ENCODE data around the gene FBXL7. TPM values are rescaled to one million over a fixed set of nuclear protein-coding genes. Genes with fewer than 3 reads are reported as not detected.

The FBXL7 gene
- total RNA-seq, 4 donors from 2014 or later: 14.2 to 32.1 (median 24.9) TPM

DNA sequence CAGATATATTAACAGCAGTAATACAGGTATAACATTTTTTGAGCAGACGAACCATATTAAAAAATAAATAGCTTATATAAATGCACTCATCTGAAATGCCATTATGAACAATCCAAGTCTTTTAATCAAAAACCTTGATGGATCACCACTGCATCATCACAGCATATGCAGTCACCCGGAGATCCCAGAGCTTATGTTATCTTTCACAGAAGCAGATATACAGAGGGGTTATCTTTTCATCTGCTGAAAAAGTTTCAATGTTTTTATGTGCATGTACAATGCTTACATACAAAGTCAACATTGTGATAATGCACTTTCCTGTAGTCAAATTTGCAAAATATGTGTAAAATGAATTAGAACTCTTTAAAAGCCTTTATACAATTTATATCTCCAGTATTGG lies 211.9 kb downstream of the FBXL7 start:
- 91 to 97% methylated on average over 2 of the region's 2 CpGs for WGBS, 2 donors (ENCODE audit: low coverage in 1 of 2)
- H3K4me3 ChIP-seq: no peak overlapping the region
- no peaks in the 10 kb centered on the region for H3K36me3 ChIP-seq
- peaks cover 0 to 28% (median 3%) of the 10 kb centered on the region in 3 donors for H3K4me1 ChIP-seq
- no peak for ATAC-seq
- no peaks in the 10 kb centered on the region for H3K27me3 ChIP-seq
- no peak for TF ChIP-seq POLR2AphosphoS5 (IDR thresholded peaks at IDR 0.05)
- no peak for TF ChIP-seq POLR2A (IDR thresholded peaks at IDR 0.05)
- TF ChIP-seq, protein P1, sequence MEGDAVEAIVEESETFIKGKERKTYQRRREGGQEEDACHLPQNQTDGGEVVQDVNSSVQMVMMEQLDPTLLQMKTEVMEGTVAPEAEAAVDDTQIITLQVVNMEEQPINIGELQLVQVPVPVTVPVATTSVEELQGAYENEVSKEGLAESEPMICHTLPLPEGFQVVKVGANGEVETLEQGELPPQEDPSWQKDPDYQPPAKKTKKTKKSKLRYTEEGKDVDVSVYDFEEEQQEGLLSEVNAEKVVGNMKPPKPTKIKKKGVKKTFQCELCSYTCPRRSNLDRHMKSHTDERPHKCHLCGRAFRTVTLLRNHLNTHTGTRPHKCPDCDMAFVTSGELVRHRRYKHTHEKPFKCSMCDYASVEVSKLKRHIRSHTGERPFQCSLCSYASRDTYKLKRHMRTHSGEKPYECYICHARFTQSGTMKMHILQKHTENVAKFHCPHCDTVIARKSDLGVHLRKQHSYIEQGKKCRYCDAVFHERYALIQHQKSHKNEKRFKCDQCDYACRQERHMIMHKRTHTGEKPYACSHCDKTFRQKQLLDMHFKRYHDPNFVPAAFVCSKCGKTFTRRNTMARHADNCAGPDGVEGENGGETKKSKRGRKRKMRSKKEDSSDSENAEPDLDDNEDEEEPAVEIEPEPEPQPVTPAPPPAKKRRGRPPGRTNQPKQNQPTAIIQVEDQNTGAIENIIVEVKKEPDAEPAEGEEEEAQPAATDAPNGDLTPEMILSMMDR (IDR thresholded peaks at IDR 0.05): no peak
- TF ChIP-seq EP300 (IDR thresholded peaks at IDR 0.05): no peak
- H3K9me3 ChIP-seq: no peaks in the 10 kb centered on the region
- no peak overlapping the region for H3K27ac ChIP-seq

DNA sequence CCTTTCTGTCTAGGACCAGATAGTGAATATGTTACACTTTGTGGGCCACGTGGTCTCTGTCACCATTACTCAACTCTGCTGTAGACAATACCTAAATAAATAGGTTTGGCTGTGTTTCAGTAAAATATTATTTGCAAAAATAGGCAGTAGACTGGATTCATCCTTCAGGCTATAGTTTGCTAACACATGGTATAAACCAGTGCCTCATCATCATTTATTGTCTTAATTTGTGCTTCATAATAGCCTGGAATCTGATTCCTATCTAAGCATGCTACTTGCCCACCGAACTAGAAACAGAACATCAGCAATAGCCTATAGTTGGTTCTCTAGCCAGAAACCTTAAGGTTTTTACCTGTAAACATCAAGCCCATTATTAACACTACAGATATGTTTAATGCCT lies 215.6 kb downstream of the FBXL7 start:
- no peak for ATAC-seq
- no peak for TF ChIP-seq EP300 (IDR thresholded peaks at IDR 0.05)
- TF ChIP-seq POLR2A (IDR thresholded peaks at IDR 0.05): no peak
- no peak for TF ChIP-seq POLR2AphosphoS5 (IDR thresholded peaks at IDR 0.05)
- TF ChIP-seq, protein P1 (IDR thresholded peaks at IDR 0.05): no peak

DNA sequence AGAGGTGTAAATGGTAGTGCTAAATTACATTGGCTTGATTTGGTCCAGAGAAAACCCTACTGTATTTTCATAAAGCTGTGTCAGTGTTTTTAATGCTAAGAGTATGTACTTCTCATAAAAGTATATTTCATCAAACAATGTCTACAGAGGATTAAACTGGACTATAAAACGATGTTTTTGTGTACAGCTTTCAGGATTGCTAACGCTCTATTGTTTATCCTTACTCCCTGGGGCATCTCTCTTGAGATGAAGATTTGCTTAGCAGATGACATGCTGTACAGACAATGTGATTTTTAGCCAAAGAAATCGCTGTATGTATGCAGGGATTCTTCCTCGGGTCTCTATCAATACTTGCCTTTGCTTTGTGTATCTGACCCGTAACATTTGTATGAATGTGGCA lies 216.0 kb downstream of the FBXL7 start:
- no peak for TF ChIP-seq POLR2A (IDR thresholded peaks at IDR 0.05)
- Histone ChIP-seq H3K27ac (no peak overlapping the region), H3K27me3 (no peaks in the 10 kb centered on the region), H3K9me3 (no peaks in the 10 kb centered on the region), H3K36me3 (no peaks in the 10 kb centered on the region), H3K4me1 (peaks cover 0 to 37% (median 0%) of the 10 kb centered on the region in 3 donors), H3K4me3 (no peak overlapping the region)
- ATAC-seq: no peak
- WGBS, 2 donors (ENCODE audit: low coverage in 1 of 2): 22 to 47% methylated on average over 3 to 5 of the region's 5 CpGs

More for the DNA sequence above, 215.6 kb downstream of the FBXL7 start:
- Histone ChIP-seq H3K4me1 (peaks cover 0 to 37% (median 0%) of the 10 kb centered on the region in 3 donors), H3K9me3 (no peaks in the 10 kb centered on the region), H3K36me3 (no peaks in the 10 kb centered on the region), H3K27ac (no peak overlapping the region), H3K4me3 (no peak overlapping the region), H3K27me3 (no peaks in the 10 kb centered on the region)
- 86 to 88% methylated on average over 1 to 2 of the region's 2 CpGs for WGBS, 2 donors (ENCODE audit: low coverage in 1 of 2)

DNA sequence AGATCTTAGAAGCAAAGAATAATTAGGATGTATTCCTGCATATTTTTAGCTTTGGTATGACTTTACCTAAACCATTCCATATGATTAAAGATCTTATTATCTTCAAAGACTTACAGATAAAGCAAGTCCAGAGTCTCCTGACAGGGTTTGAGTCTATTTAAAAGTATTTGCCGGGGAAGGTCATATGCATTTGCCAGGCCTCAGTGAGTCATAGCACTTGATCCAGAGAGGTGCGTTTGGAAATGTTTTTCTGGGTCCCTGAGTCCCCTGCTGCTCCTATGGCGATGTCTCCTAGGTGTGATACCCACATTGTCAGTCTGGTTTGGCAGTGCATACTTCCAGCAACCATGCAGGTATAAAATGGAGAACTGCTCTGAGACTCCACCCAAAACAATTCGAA lies 217.0 kb downstream of the FBXL7 start:
- H3K27me3 ChIP-seq: no peaks in the 10 kb centered on the region
- ATAC-seq: no peak
- peaks cover 0 to 37% (median 0%) of the 10 kb centered on the region in 3 donors for H3K4me1 ChIP-seq
- H3K27ac ChIP-seq: no peak overlapping the region
- H3K4me3 ChIP-seq: no peak overlapping the region
- H3K36me3 ChIP-seq: no peaks in the 10 kb centered on the region
- WGBS, 2 donors (ENCODE audit: low coverage in 1 of 2): 29 to 57% methylated on average over 3 to 4 of the region's 4 CpGs
- TF ChIP-seq POLR2A (IDR thresholded peaks at IDR 0.05) (no peak), EP300 (IDR thresholded peaks at IDR 0.05) (no peak), POLR2AphosphoS5 (IDR thresholded peaks at IDR 0.05) (no peak)
- TF ChIP-seq, protein P1 (IDR thresholded peaks at IDR 0.05): no peak
- H3K9me3 ChIP-seq: no peaks in the 10 kb centered on the region

DNA sequence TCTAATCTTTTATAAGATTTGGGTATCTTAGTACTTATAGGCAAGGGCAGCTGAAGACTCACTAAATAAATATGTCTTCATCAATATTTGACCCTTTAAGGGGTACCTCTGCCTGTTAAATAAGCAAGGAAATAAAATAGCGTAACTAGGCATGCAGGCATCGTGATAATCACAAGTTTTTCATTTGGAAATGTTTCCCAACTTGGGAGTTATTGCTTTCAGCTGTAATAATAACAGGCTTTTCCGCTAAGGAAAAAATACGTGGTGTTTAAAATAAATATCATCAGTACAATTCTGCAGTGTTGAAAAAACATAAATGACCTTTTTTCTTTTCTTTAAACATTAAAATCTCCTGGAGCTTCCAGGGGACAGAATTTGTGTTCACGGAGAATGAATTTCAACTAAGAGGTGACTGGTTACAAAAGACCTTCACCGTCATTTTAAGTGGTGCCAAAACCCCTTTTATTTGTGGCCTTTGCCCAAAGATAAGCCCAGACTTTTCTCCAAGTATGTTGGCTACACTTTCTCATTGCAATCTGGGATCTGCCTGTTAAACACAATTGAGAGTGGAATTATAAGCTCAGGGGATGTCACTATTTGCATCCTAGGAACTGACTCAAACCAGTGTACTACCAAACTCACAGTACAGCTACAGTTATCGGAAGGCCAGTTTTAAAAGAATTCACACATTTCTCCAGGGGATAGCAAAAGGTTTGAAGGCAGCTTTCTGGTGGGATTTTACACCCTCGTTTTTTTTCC lies 218.6 kb downstream of the FBXL7 start:
- Histone ChIP-seq H3K27ac (peak overlapping the region in 1 of 4 donors; percentile 0), H3K4me3 (no peak overlapping the region), H3K4me1 (peaks cover 0 to 37% (median 0%) of the 10 kb centered on the region in 3 donors), H3K27me3 (no peaks in the 10 kb centered on the region), H3K9me3 (no peaks in the 10 kb centered on the region), H3K36me3 (no peaks in the 10 kb centered on the region)
- TF ChIP-seq POLR2AphosphoS5 (IDR thresholded peaks at IDR 0.05): no peak
- no peak for TF ChIP-seq EP300 (IDR thresholded peaks at IDR 0.05)
- TF ChIP-seq, protein P1 (IDR thresholded peaks at IDR 0.05): no peak
- TF ChIP-seq POLR2A (IDR thresholded peaks at IDR 0.05): no peak
- 44 to 68% methylated on average over 8 of the region's 8 CpGs for WGBS, 2 donors (ENCODE audit: low coverage in 1 of 2)
- no peak for ATAC-seq
